HL-60 (cell line): Measurements from ENCODE around the gene SCAP.
"Not testable (repeated sequence)": the region's sequence is repeated elsewhere in the genome, so short reads cannot be mapped to it uniquely, and the experiment has no call there.

ENCODE experiments used
- CTCF ChIP-seq: IDR thresholded peaks from one replicate; pipeline ENCODE4 v1.5.1; 2011; ENCODE audit warnings: low read length, control low read depth, inconsistent platforms; ENCODE audit not compliant: insufficient read depth
- POLR2AphosphoS5 ChIP-seq: IDR thresholded peaks from 2 replicates; pipeline ENCODE4 v1.6.1; 2012; ENCODE audit warnings: low read depth
- SPI1 ChIP-seq: IDR thresholded peaks from 2 replicates; pipeline ENCODE4 v1.6.1; 2012; ENCODE audit warnings: low read depth, mild to moderate bottlenecking, borderline replicate concordance

- not testable (repeated sequence) for TF ChIP-seq CTCF, POLR2AphosphoS5, SPI1
Observed at GRCh38 chr3:47505267-47505666, 29.5 kb upstream of the SCAP start.
